ENCODE results near the gene ZNF536.

The ZNF536 gene

DNA sequence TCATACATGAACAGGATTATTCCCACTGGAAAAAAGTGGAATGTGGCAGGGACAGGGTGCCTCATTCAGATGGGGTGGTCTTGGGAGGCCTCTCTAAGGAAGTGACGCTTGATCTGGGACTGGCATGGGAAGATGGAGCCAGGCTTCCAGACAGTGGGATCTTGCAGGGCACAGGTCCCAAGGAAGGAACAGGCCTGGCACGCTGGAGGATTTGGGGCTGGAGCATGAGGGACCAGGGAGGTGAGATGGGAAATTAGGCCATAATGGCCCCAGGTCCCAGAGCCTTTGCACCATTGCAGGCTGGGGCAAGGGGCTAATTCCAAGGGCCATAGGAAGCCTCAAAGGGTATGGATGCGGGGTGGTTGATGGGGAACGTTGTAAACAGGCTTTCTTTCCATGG, 9.2 kb downstream of the ZNF536 start:
- Histone ChIP-seq H3K4me3 (ENCODE audit: low read length) (no peak overlapping the region), H3K9me3 (ENCODE audit: insufficient read depth, low read length) (no peaks in the 10 kb centered on the region), H3K4me1 (ENCODE audit: low read length) (no peaks in the 10 kb centered on the region), H3K9ac (ENCODE audit: low read length) (no peak overlapping the region), H4K20me1 (ENCODE audit: insufficient read depth, low read length) (no peaks in the 10 kb centered on the region), H3K79me2 (ENCODE audit: low read length) (no peaks in the 10 kb centered on the region), H3K27ac (ENCODE audit: low read length) (no peak overlapping the region), H2AFZ (ENCODE audit: low read depth, low read length) (no peak overlapping the region), H3K4me2 (ENCODE audit: low read length) (no peak overlapping the region), H3K36me3 (replicated peaks; ENCODE audit: low read depth, low read length) (no peaks in the 10 kb centered on the region), H3K27me3 (ENCODE audit: low read depth, low read length) (0 out of 2 replicates have a peak, but pooled peaks cover 3% of the 10 kb centered on the region)
- no peak for TF ChIP-seq EZH2phosphoT487 (IDR thresholded peaks at IDR 0.05; ENCODE audit: low read depth)

GRCh38 chr19:30385174-30385573, 13.0 kb downstream of the ZNF536 start:
- H3K9ac ChIP-seq (ENCODE audit: low read length): no peak overlapping the region
- no peak overlapping the region for H3K4me3 ChIP-seq (ENCODE audit: low read length)
- H2AFZ ChIP-seq (ENCODE audit: low read depth, low read length): no peak overlapping the region
- H3K4me1 ChIP-seq (ENCODE audit: low read length): no peaks in the 10 kb centered on the region
- no peaks in the 10 kb centered on the region for H3K9me3 ChIP-seq (ENCODE audit: insufficient read depth, low read length)
- no peaks in the 10 kb centered on the region for H3K79me2 ChIP-seq (ENCODE audit: low read length)
- H3K36me3 ChIP-seq (replicated peaks; ENCODE audit: low read depth, low read length): no peaks in the 10 kb centered on the region
- 0 out of 2 replicates have a peak, but pooled peaks cover 3% of the 10 kb centered on the region for H3K27me3 ChIP-seq (ENCODE audit: low read depth, low read length)
- TF ChIP-seq CTCF (IDR thresholded peaks at IDR 0.05; ENCODE audit: low read depth, low read length) (no peak), EZH2phosphoT487 (IDR thresholded peaks at IDR 0.05; ENCODE audit: low read depth) (no peak)
- H4K20me1 ChIP-seq (ENCODE audit: insufficient read depth, low read length): no peaks in the 10 kb centered on the region
- H3K27ac ChIP-seq (ENCODE audit: low read length): no peak overlapping the region
- H3K4me2 ChIP-seq (ENCODE audit: low read length): no peak overlapping the region

- H4K20me1 ChIP-seq (ENCODE audit: insufficient read depth, low read length): no peaks in the 10 kb centered on the region
- TF ChIP-seq CTCF (IDR thresholded peaks at IDR 0.05; ENCODE audit: low read depth, low read length): no peak
- TF ChIP-seq EZH2phosphoT487 (IDR thresholded peaks at IDR 0.05; ENCODE audit: low read depth): no peak
- H3K27me3 ChIP-seq (ENCODE audit: low read depth, low read length): 0 out of 2 replicates have a peak, but pooled peaks cover 3% of the 10 kb centered on the region
- no peaks in the 10 kb centered on the region for H3K36me3 ChIP-seq (replicated peaks; ENCODE audit: low read depth, low read length)
- H3K27ac ChIP-seq (ENCODE audit: low read length): no peak overlapping the region
- no peak overlapping the region for H3K4me3 ChIP-seq (ENCODE audit: low read length)
- H2AFZ ChIP-seq (ENCODE audit: low read depth, low read length): no peak overlapping the region
- H3K9ac ChIP-seq (ENCODE audit: low read length): no peak overlapping the region
- H3K4me1 ChIP-seq (ENCODE audit: low read length): no peaks in the 10 kb centered on the region
- H3K4me2 ChIP-seq (ENCODE audit: low read length): no peak overlapping the region
- H3K9me3 ChIP-seq (ENCODE audit: insufficient read depth, low read length): no peaks in the 10 kb centered on the region
- H3K79me2 ChIP-seq (ENCODE audit: low read length): no peaks in the 10 kb centered on the region
These were observed 13.5 kb downstream of the ZNF536 start for GRCh38 chr19:30385666-30386065.

GRCh38 chr19:30386551-30387143, 14.5 kb downstream of the ZNF536 start:
- TF ChIP-seq EZH2phosphoT487 (IDR thresholded peaks at IDR 0.05; ENCODE audit: low read depth): no peak
- no peak for TF ChIP-seq CTCF (IDR thresholded peaks at IDR 0.05; ENCODE audit: low read depth, low read length)
- H3K27me3 ChIP-seq (ENCODE audit: low read depth, low read length): peaks cover 4% of the 10 kb centered on the region; the same call in 1 of the 2 replicates

More at GRCh38 chr19:30386551-30387143, 14.5 kb downstream of the ZNF536 start:
- Histone ChIP-seq H3K4me1 (ENCODE audit: low read length) (no peaks in the 10 kb centered on the region), H3K27ac (ENCODE audit: low read length) (no peak overlapping the region), H2AFZ (ENCODE audit: low read depth, low read length) (no peak overlapping the region), H3K4me2 (ENCODE audit: low read length) (no peak overlapping the region), H3K9ac (ENCODE audit: low read length) (no peak overlapping the region), H3K36me3 (replicated peaks; ENCODE audit: low read depth, low read length) (no peaks in the 10 kb centered on the region), H3K9me3 (ENCODE audit: insufficient read depth, low read length) (no peaks in the 10 kb centered on the region), H3K4me3 (ENCODE audit: low read length) (no peak overlapping the region), H3K79me2 (ENCODE audit: low read length) (no peaks in the 10 kb centered on the region), H4K20me1 (ENCODE audit: insufficient read depth, low read length) (no peaks in the 10 kb centered on the region)

Measured in OCI-LY3 (cell line).